GM18520 (cell line): ENCODE results near the gene PCSK6.
"Not testable (repeated sequence)": the region's sequence is repeated elsewhere in the genome, so short reads cannot be mapped to it uniquely, and the experiment has no call there.

Source experiments
- ATAC-seq: cut with Tn5 transposase; IDR thresholded peaks from one replicate; pipeline ENCODE4 v1.9.1; 2021; ENCODE audit not compliant: unreplicated experiment

Gene PCSK6

GRCh38 chr15:101407439-101407838 is 82.1 kb downstream of the PCSK6 start:
- ATAC-seq, result peak; percentile 99

- ATAC-seq, result no peak
These were observed 82.8 kb downstream of the PCSK6 start for GRCh38 chr15:101406526-101407195.

- ATAC-seq, result no peak
These were observed 83.5 kb downstream of the PCSK6 start for GRCh38 chr15:101406036-101406435.

- ATAC-seq, result no peak
These were observed 85.3 kb downstream of the PCSK6 start for GRCh38 chr15:101404245-101404644.

GRCh38 chr15:101402883-101403282 is 86.6 kb downstream of the PCSK6 start:
- ATAC-seq, result not testable (repeated sequence)

GRCh38 chr15:101401286-101401685 is 88.2 kb downstream of the PCSK6 start:
- ATAC-seq, result no peak

- ATAC-seq, result no peak
These were observed 90.1 kb downstream of the PCSK6 start for GRCh38 chr15:101399431-101399830.

GRCh38 chr15:101398247-101398646 is 91.3 kb downstream of the PCSK6 start:
- no peak for ATAC-seq

- ATAC-seq, result no peak
These were observed 91.9 kb downstream of the PCSK6 start for GRCh38 chr15:101397521-101398003.

- no peak for ATAC-seq
These were observed 92.8 kb downstream of the PCSK6 start for GRCh38 chr15:101396484-101397261.

GRCh38 chr15:101394654-101395053 is 94.9 kb downstream of the PCSK6 start:
- ATAC-seq, result no peak

GRCh38 chr15:101394056-101394630 is 95.4 kb downstream of the PCSK6 start:
- no peak for ATAC-seq

- no peak for ATAC-seq
These were observed 96.3 kb downstream of the PCSK6 start for GRCh38 chr15:101393172-101393571.

GRCh38 chr15:101391981-101392640 is 97.4 kb downstream of the PCSK6 start:
- ATAC-seq, result no peak

GRCh38 chr15:101391431-101391830 is 98.1 kb downstream of the PCSK6 start:
- no peak for ATAC-seq

- no peak for ATAC-seq
These were observed 99.0 kb downstream of the PCSK6 start for GRCh38 chr15:101390462-101390861.

- ATAC-seq, result no peak
These were observed 99.4 kb downstream of the PCSK6 start for GRCh38 chr15:101390060-101390459.

- no peak for ATAC-seq
These were observed 100.1 kb downstream of the PCSK6 start for GRCh38 chr15:101389362-101389761.

GRCh38 chr15:101388046-101388445 is 101.5 kb downstream of the PCSK6 start:
- no peak for ATAC-seq

GRCh38 chr15:101387574-101387973 is 101.9 kb downstream of the PCSK6 start:
- ATAC-seq, result no peak

GRCh38 chr15:101386967-101387366 is 102.5 kb downstream of the PCSK6 start:
- ATAC-seq, result no peak
